H1 (cell line): ENCODE measurements around the gene FAN1. TPM values are rescaled to one million over a fixed set of nuclear protein-coding genes. Genes with fewer than 3 reads are reported as not detected.
"Not testable (repeated sequence)": the region's sequence is repeated elsewhere in the genome, so short reads cannot be mapped to it uniquely, and the experiment has no call there.

ENCODE experiments used
- CTCF ChIA-PET: fragments of 300-600 bp; sonication (Branson Sonifier 250); formaldehyde crosslinking; loops from one replicate; lab custom pipeline; 2021; ENCODE audit not compliant: partially characterized antibody; lab: Charles Lee
- POLR2A ChIA-PET: fragments of 300-600 bp; sonication (Branson Sonifier 250); formaldehyde crosslinking; loops from one replicate; lab custom pipeline; 2021; ENCODE audit warnings: inconsistent platforms; ENCODE audit not compliant: partially characterized antibody; lab: Charles Lee
- DNase-seq, 2 experiments: peaks; one replicate each; pipeline versions ENCODE4 v3.0.0 to v3.0.0-alpha.2; 2010 to 2022; ENCODE audit warnings: low spot score in 2 of 2, low read depth in 1 of 2, mixed read lengths in 1 of 2
- FAIRE-seq: peaks from 2 replicates; lab custom pipeline; 2011; peaks lifted over from hg19 to GRCh38; lab: Jason Lieb, UNC
- H2AFZ ChIP-seq: 2 replicates; pipeline ENCODE4 v1.8.1; 2012; ENCODE audit warnings: low read length, inconsistent platforms
- H2AK5ac ChIP-seq: 2 replicates; pipeline ENCODE4 v1.6.1; 2013; ENCODE audit warnings: low read depth, low read length
- H2BK120ac ChIP-seq: replicated peaks from 2 replicates; pipeline ENCODE3; 2013; ENCODE audit warnings: low read depth, low read length, inconsistent platforms
- H2BK12ac ChIP-seq: 2 replicates; pipeline ENCODE4 v1.6.1; 2013; ENCODE audit warnings: low read depth, low read length
- H2BK15ac ChIP-seq: 2 replicates; pipeline ENCODE4 v1.6.1; 2013; ENCODE audit warnings: low read length
- H2BK20ac ChIP-seq: 2 replicates; pipeline ENCODE4 v1.6.1; 2013; ENCODE audit warnings: low read length
- H2BK5ac ChIP-seq: 2 replicates; pipeline ENCODE4 v1.6.1; 2013; ENCODE audit warnings: low read depth, low read length
- H3K14ac ChIP-seq: 2 replicates; pipeline ENCODE4 v1.6.1; 2013; ENCODE audit warnings: inconsistent platforms; ENCODE audit not compliant: insufficient read length
- H3K18ac ChIP-seq: 2 replicates; pipeline ENCODE4 v1.6.1; 2013; ENCODE audit warnings: low read length; ENCODE audit errors: extremely low read depth
- H3K23ac ChIP-seq: 2 replicates; pipeline ENCODE4 v1.6.1; 2013; ENCODE audit warnings: inconsistent platforms; ENCODE audit not compliant: insufficient read length
- H3K23me2 ChIP-seq: 2 replicates; pipeline ENCODE4 v1.6.1; 2013; ENCODE audit warnings: low read depth, low read length
- H3K27ac ChIP-seq: 2 replicates; pipeline ENCODE4 v1.6.1; 2011; ENCODE audit warnings: low read depth, low read length, inconsistent platforms
- H3K27me3 ChIP-seq, 4 experiments: replicated peaks in 1 of 4; 1 replicate in 1 of 4; 2 replicates in 3 of 4; pipeline versions ENCODE4 v1.6.1 to v1.8.1; 2011 to 2013; ENCODE audit warnings: low read length in 3 of 4, mild to moderate bottlenecking in 3 of 4, inconsistent platforms in 2 of 4, mixed read lengths in 2 of 4, moderate library complexity in 1 of 4; ENCODE audit not compliant: control insufficient read depth in 3 of 4, insufficient read depth in 3 of 4; ENCODE audit errors: extremely low read depth in 1 of 4
- H3K36me3 ChIP-seq, 4 experiments: 2 replicates each; pipeline versions ENCODE4 v1.6.1 to v1.8.1; 2011 to 2013; ENCODE audit warnings: mild to moderate bottlenecking in 4 of 4, low read length in 3 of 4, moderate library complexity in 2 of 4, control low read depth in 1 of 4, inconsistent platforms in 1 of 4; ENCODE audit not compliant: insufficient read depth in 4 of 4, control insufficient read depth in 2 of 4
- H3K4ac ChIP-seq: replicated peaks from 2 replicates; pipeline ENCODE3; 2013; ENCODE audit warnings: low read length, low read depth, mixed read lengths, inconsistent platforms; ENCODE audit not compliant: insufficient read length
- H3K4me1 ChIP-seq, 4 experiments: replicated peaks in 1 of 4; 1 replicate in 1 of 4; 2 replicates in 3 of 4; pipeline versions ENCODE4 v1.6.1 to v1.8.1; 2011 to 2013; ENCODE audit warnings: low read length in 3 of 4, inconsistent platforms in 2 of 4, mixed read lengths in 1 of 4; ENCODE audit not compliant: insufficient read depth in 4 of 4, control insufficient read depth in 3 of 4
- H3K4me2 ChIP-seq, 2 experiments: 2 replicates each; pipeline versions ENCODE4 v1.6.1 to v1.8.1; 2011 to 2013; ENCODE audit warnings: low read depth in 2 of 2, low read length in 2 of 2, control low read depth in 1 of 2, inconsistent platforms in 1 of 2, mild to moderate bottlenecking in 1 of 2; ENCODE audit not compliant: insufficient read depth in 1 of 2
- H3K4me3 ChIP-seq, 4 experiments: fragments of 200-600, 300-600 bp in 1 of 4; sonication (generic), shearing (Covaris generic), sonication (Bioruptor Twin) in 1 of 4; 2 replicates each; pipeline versions ENCODE4 v1.5.1 to v1.8.1; 2011 to 2016; ENCODE audit warnings: low read length in 4 of 4, low read depth in 3 of 4, control low read depth in 2 of 4, inconsistent platforms in 2 of 4, mild to moderate bottlenecking in 2 of 4, mixed read lengths in 1 of 4, moderate library complexity in 1 of 4; ENCODE audit not compliant: insufficient read depth in 2 of 4; ENCODE audit errors: extremely low read depth in 1 of 4
- H3K56ac ChIP-seq: replicated peaks from 2 replicates; pipeline ENCODE3; 2013; ENCODE audit warnings: low read depth, mild to moderate bottlenecking, mixed read lengths, low read length, inconsistent platforms; ENCODE audit not compliant: insufficient read length
- H3K79me1 ChIP-seq: 2 replicates; pipeline ENCODE4 v1.6.1; 2013; ENCODE audit warnings: low read depth, low read length, control low read depth
- H3K79me2 ChIP-seq, 2 experiments: 2 replicates each; pipeline versions ENCODE4 v1.6.1 to v1.8.1; 2012 to 2013; ENCODE audit warnings: low read length in 2 of 2, mild to moderate bottlenecking in 2 of 2, inconsistent platforms in 1 of 2; ENCODE audit not compliant: insufficient read depth in 2 of 2, control insufficient read depth in 1 of 2
- H3K9ac ChIP-seq, 4 experiments: replicated peaks in 1 of 4; 1 replicate in 1 of 4; 2 replicates in 3 of 4; pipeline versions ENCODE4 v1.6.1 to v1.8.1; 2011 to 2013; ENCODE audit warnings: low read depth in 3 of 4, low read length in 3 of 4, control low read depth in 2 of 4, mild to moderate bottlenecking in 2 of 4, moderate library complexity in 2 of 4, inconsistent platforms in 1 of 4; ENCODE audit errors: extremely low read depth in 1 of 4
- H3K9me3 ChIP-seq, 2 experiments: 2 replicates each; pipeline versions ENCODE4 v1.6.1 to v1.8.1; 2012 to 2013; ENCODE audit warnings: mild to moderate bottlenecking in 2 of 2, moderate library complexity in 2 of 2, control low read depth in 1 of 2, inconsistent platforms in 1 of 2, low read depth in 1 of 2, low read length in 1 of 2, mixed read lengths in 1 of 2; ENCODE audit not compliant: insufficient read depth in 2 of 2
- H4K20me1 ChIP-seq, 2 experiments: replicated peaks in 1 of 2; 2 replicates each; pipeline versions ENCODE3 to v1.8.1; 2011 to 2013; ENCODE audit warnings: inconsistent platforms in 2 of 2, low read length in 2 of 2, mild to moderate bottlenecking in 1 of 2; ENCODE audit not compliant: insufficient read depth in 2 of 2, control insufficient read depth in 1 of 2
- H4K5ac ChIP-seq: 2 replicates; pipeline ENCODE4 v1.6.1; 2013; ENCODE audit warnings: low read length, low read depth, mixed read lengths, inconsistent platforms; ENCODE audit not compliant: insufficient read length
- H4K8ac ChIP-seq: 2 replicates; pipeline ENCODE4 v1.8.0; 2013; ENCODE audit warnings: mild to moderate bottlenecking, moderate library complexity, low read length, inconsistent platforms; ENCODE audit not compliant: insufficient read depth; ENCODE audit errors: extremely low read depth
- H4K91ac ChIP-seq: replicated peaks from 2 replicates; pipeline ENCODE3; 2013; ENCODE audit warnings: low read length, mixed read lengths, inconsistent platforms; ENCODE audit not compliant: insufficient read length
- ATF2 ChIP-seq: IDR thresholded peaks from 2 replicates; pipeline ENCODE4 v1.6.1; 2012; ENCODE audit warnings: low read length, inconsistent platforms
- CEBPB ChIP-seq: IDR thresholded peaks from 2 replicates; pipeline ENCODE4 v1.6.1; 2012; ENCODE audit warnings: low read depth, low read length
- KDM1A ChIP-seq: fragments of 200-600, 300-600 bp; sonication (generic); IDR thresholded peaks from 2 replicates; pipeline ENCODE4 v1.7.1; 2016; ENCODE audit warnings: mild to moderate bottlenecking, low read length, borderline replicate concordance
- MAFK ChIP-seq: IDR thresholded peaks from 2 replicates; pipeline ENCODE4 v1.6.1; 2012; ENCODE audit warnings: low read depth, mild to moderate bottlenecking, improper control_type of control experiment, low read length
- MAX ChIP-seq: IDR thresholded peaks from 2 replicates; pipeline ENCODE4 v1.6.1; 2012; ENCODE audit warnings: inconsistent platforms
- NANOG ChIP-seq: IDR thresholded peaks from 2 replicates; pipeline ENCODE4 v1.6.1; 2011; ENCODE audit warnings: low read length, low read depth, mild to moderate bottlenecking, inconsistent platforms; ENCODE audit not compliant: insufficient read depth, poor library complexity, severe bottlenecking
- POU5F1 ChIP-seq: IDR thresholded peaks from 2 replicates; pipeline ENCODE4 v1.6.1; 2011; ENCODE audit warnings: low read depth, mild to moderate bottlenecking, low read length, moderate library complexity
- RAD21 ChIP-seq, 2 experiments: IDR thresholded peaks in 1 of 2; conservative IDR thresholded peaks in 1 of 2; 2 replicates each; pipeline ENCODE4 v1.6.1; 2011; ENCODE audit warnings: low read depth in 2 of 2, low read length in 2 of 2, improper control_type of control experiment in 1 of 2, inconsistent platforms in 1 of 2, mild to moderate bottlenecking in 1 of 2, moderate library complexity in 1 of 2
- SUZ12 ChIP-seq: fragments of 200-600 bp; sonication (generic); IDR thresholded peaks from 2 replicates; pipeline ENCODE4 v1.6.1; 2012; ENCODE audit warnings: mild to moderate bottlenecking, inconsistent platforms, low read length, moderate library complexity, mixed read lengths
- TEAD4 ChIP-seq: IDR thresholded peaks from 2 replicates; pipeline ENCODE4 v1.6.1; 2012; ENCODE audit warnings: low read depth, low read length, inconsistent platforms, mixed read lengths
- WGBS, 2 experiments: shearing (Covaris generic) in 1 of 2; methylation state at CpG; one replicate each; pipeline versions ENCODE4 v1.1.6 to v1.1.7; 2013 to 2015; ENCODE audit warnings: low lambda C conversion rate in 2 of 2, mixed read lengths in 2 of 2, inconsistent platforms in 1 of 2, low coverage in 1 of 2, missing lambda C conversion rate in 1 of 2; ENCODE audit not compliant: insufficient replicate concordance in 2 of 2, insufficient coverage in 1 of 2, insufficient read length in 1 of 2; ENCODE audit errors: extremely low coverage in 1 of 2, missing lambda C conversion rate in 1 of 2; 5-methylcytosine and 5-hydroxymethylcytosine counted together
- polyA plus RNA-seq, 7 experiments: library from polyadenylated mRNA; depleted of rRNA in 3 of 7; stranded (reverse) in 5 of 7; unstranded in 2 of 7; fragments of >200 nt in 5 of 7; fragments of 200-250 nt in 2 of 7; gene quantifications; 1 replicate in 5 of 7; 2 replicates in 1 of 7; 4 replicates in 1 of 7; pipeline versions ENCODE4 v1.2.1 to v1.2.3, GENCODE V29; 2011 to 2013; ENCODE audit warnings: missing spikeins in 2 of 7, mixed read lengths in 2 of 7
- total RNA-seq: library from RNA; stranded (reverse); fragmentation: NEBNext Ultra II Directional; extraction: Animal tissue kit (Norgen Biotek cat#: 25700); gene quantifications from 2 replicates; pipeline ENCODE4 v1.2.1, GENCODE V29; 2021

The FAN1 gene
- total and polyA plus RNA-seq, 2 of the 8 experiments (the other 6 are each of a cell fraction or from before 2014, with no cell fraction given) = 8.6 to 24.9 TPM

DNA sequence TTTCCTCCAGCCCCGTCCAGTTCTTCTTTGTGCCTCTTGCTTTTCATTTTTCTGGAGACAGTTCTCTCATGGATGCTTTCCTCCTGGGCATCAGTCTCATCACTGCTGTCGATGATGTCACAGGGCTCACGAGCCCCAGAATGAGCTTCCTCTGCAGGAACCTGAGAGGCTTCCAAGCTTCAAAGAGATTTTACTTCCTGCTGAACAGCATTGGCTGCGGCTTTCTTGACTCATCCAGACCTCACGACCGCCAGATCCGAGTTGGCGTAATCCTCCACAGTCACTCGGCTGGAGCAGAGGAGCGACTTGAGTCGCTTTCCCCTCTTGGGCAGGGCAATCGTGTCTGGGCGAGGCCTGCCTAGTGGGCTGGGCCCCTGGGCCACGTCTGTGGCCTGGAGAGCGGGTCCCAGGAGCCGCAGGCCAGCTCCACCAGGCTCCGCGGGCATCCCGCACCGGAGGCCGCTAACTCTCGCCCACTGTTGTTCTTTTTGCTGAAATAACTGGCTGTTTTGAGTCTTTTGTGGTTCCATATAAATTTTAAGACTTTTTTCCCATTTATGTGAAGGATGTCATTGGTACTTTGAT, 20.8 kb upstream of the FAN1 start (continued):
- no peak for TF ChIP-seq RAD21 (IDR thresholded peaks at IDR 0.05 in 1 of 2, conservative IDR thresholded peaks at IDR 0.05 in 1 of 2; ENCODE audit: low read depth in 2 of 2, low read length in 2 of 2)
- no peak for TF ChIP-seq TEAD4
- TF ChIP-seq MAX = no peak
- no peak for TF ChIP-seq CEBPB
- no peak for TF ChIP-seq MAFK
- TF ChIP-seq KDM1A = no peak
- TF ChIP-seq NANOG = no peak
- TF ChIP-seq ATF2 = no peak
- TF ChIP-seq SUZ12 = no peak
- TF ChIP-seq POU5F1 = no peak
- TF ChIP-seq, all 59 proteins: peak for 0

DNA sequence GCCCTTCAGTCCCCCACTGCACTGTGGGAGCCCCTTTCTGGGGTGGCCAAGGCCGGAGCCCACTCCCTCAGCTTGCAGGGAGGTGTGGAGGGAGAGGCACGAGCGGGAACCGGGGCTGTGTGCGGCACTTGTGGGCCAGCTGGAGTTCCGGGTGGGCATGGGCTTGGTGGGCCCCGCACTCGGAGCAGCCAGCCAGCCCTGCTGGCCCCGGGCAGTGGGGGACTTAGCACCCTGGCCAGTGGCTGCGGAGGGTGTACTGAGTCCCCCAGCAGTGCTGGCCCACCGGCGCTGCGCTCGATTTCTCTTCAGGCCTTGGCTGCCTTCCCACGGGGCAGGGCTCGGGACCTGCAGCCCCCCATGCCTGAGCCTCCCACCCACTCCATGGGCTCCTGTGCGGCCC, 20.0 kb upstream of the FAN1 start:
- H3K79me1 ChIP-seq, H3K27me3 ChIP-seq, POLR2A ChIA-PET, H3K9ac ChIP-seq, H3K4me3 ChIP-seq, H3K14ac ChIP-seq, H3K18ac ChIP-seq, H3K9me3 ChIP-seq, H3K79me2 ChIP-seq, H2AFZ ChIP-seq, H2BK12ac ChIP-seq, H3K23me2 ChIP-seq, H3K36me3 ChIP-seq, H2BK20ac ChIP-seq, H2BK5ac ChIP-seq, H3K27ac ChIP-seq, H2BK15ac ChIP-seq, H2BK120ac ChIP-seq, H3K56ac ChIP-seq, DNase-seq, H4K8ac ChIP-seq, H4K5ac ChIP-seq, H3K23ac ChIP-seq, H2AK5ac ChIP-seq, FAIRE-seq, H3K4me1 ChIP-seq, H3K4me2 ChIP-seq, H4K91ac ChIP-seq, H3K4ac ChIP-seq, H4K20me1 ChIP-seq: not testable (repeated sequence)
- CTCF ChIA-PET = interaction anchor here (1.5 kb wide), 1 partner anchor 25 kb away, joined by 4 read pairs; no protein-coding TSS in a partner anchor
- 86% methylated on average over 7 of the region's 17 CpGs; no CpG with 5 or more reads in 1 of the 2 experiments for WGBS, 2 experiments
